Effector CD4-positive, alpha-beta T cell (primary cell): ENCODE measurements around the gene PPP1R3F.

Experiments used
- DNase-seq: peaks from one replicate; pipeline ENCODE4 v3.0.0-alpha.2; 2020

PPP1R3F gene

GRCh38 chrX:49249616-49250015 lies 20.0 kb upstream of the PPP1R3F start:
- DNase-seq = no peak

GRCh38 chrX:49250066-49250465 lies 19.5 kb upstream of the PPP1R3F start:
- no peak for DNase-seq

- no peak for DNase-seq
Observed at GRCh38 chrX:49250578-49250977, 19.0 kb upstream of the PPP1R3F start.

GRCh38 chrX:49251325-49251724 lies 18.3 kb upstream of the PPP1R3F start:
- no peak for DNase-seq

GRCh38 chrX:49254639-49255038 lies 15.0 kb upstream of the PPP1R3F start:
- DNase-seq = no peak

- DNase-seq = no peak
Observed at GRCh38 chrX:49256268-49256995, 13.2 kb upstream of the PPP1R3F start.

GRCh38 chrX:49257074-49257790 lies 12.4 kb upstream of the PPP1R3F start:
- no peak for DNase-seq

GRCh38 chrX:49257846-49258748 lies 11.5 kb upstream of the PPP1R3F start:
- no peak for DNase-seq

- DNase-seq = no peak
Observed at GRCh38 chrX:49258749-49259124, 10.9 kb upstream of the PPP1R3F start.

GRCh38 chrX:49260221-49260985 lies 9.2 kb upstream of the PPP1R3F start:
- DNase-seq = no peak

GRCh38 chrX:49262603-49263002 lies 7.0 kb upstream of the PPP1R3F start:
- no peak for DNase-seq

GRCh38 chrX:49263631-49264030 lies 6.0 kb upstream of the PPP1R3F start:
- DNase-seq = no peak

- DNase-seq = no peak
Observed at GRCh38 chrX:49264460-49264859, 5.1 kb upstream of the PPP1R3F start, which contains the start of gene FOXP3. Gene FOXP3 (minus strand): TSS chrX:49264710. CDS start chrX:49258505, 6,205 bp downstream.

- no peak for DNase-seq
Observed at GRCh38 chrX:49266523-49267445, 2.8 kb upstream of the PPP1R3F start.

GRCh38 chrX:49268702-49269009 lies 937 bp upstream of the PPP1R3F start:
- no peak for DNase-seq

- DNase-seq = peak; percentile 90
Observed at GRCh38 chrX:49269010-49269766, 405 bp upstream of the PPP1R3F start.

GRCh38 chrX:49270249-49270921 lies 792 bp downstream of the PPP1R3F start:
- DNase-seq = no peak

- DNase-seq = no peak
Observed at GRCh38 chrX:49271341-49271740, 1.7 kb downstream of the PPP1R3F start.

- no peak for DNase-seq
Observed at GRCh38 chrX:49272421-49272820, 2.8 kb downstream of the PPP1R3F start.

- DNase-seq = peak; percentile 23
Observed at GRCh38 chrX:49273181-49273727, 3.7 kb downstream of the PPP1R3F start.
